GM19193 (cell line): ENCODE results near the gene SH3GL2.

Source experiments
- POLR2A ChIP-seq: IDR thresholded peaks from 4 replicates; pipeline ENCODE4 v1.6.1; 2011; ENCODE audit not compliant: insufficient read depth, insufficient read length; ENCODE audit errors: extremely low read depth

The SH3GL2 gene

GRCh38 chr9:17589771-17590170, 10.9 kb downstream of the SH3GL2 start:
- TF ChIP-seq POLR2A: no peak

GRCh38 chr9:17594961-17595360, 16.1 kb downstream of the SH3GL2 start:
- TF ChIP-seq POLR2A: no peak

- TF ChIP-seq POLR2A: no peak
Measured at GRCh38 chr9:17597977-17598376, 19.1 kb downstream of the SH3GL2 start.

GRCh38 chr9:17600962-17601593, 22.2 kb downstream of the SH3GL2 start:
- TF ChIP-seq POLR2A: no peak

GRCh38 chr9:17604556-17604955, 25.7 kb downstream of the SH3GL2 start:
- no peak for TF ChIP-seq POLR2A

GRCh38 chr9:17609312-17610005, 30.6 kb downstream of the SH3GL2 start:
- TF ChIP-seq POLR2A: no peak

- TF ChIP-seq POLR2A: no peak
Measured at GRCh38 chr9:17611342-17611741, 32.5 kb downstream of the SH3GL2 start.

- TF ChIP-seq POLR2A: no peak
Measured at GRCh38 chr9:17611917-17612316, 33.1 kb downstream of the SH3GL2 start.

- no peak for TF ChIP-seq POLR2A
Measured at GRCh38 chr9:17613758-17614157, 34.9 kb downstream of the SH3GL2 start.

GRCh38 chr9:17614250-17614649, 35.4 kb downstream of the SH3GL2 start:
- TF ChIP-seq POLR2A: no peak

GRCh38 chr9:17614903-17615302, 36.0 kb downstream of the SH3GL2 start:
- no peak for TF ChIP-seq POLR2A

GRCh38 chr9:17622141-17622540, 43.3 kb downstream of the SH3GL2 start:
- TF ChIP-seq POLR2A: no peak

GRCh38 chr9:17622749-17623148, 43.9 kb downstream of the SH3GL2 start:
- no peak for TF ChIP-seq POLR2A

GRCh38 chr9:17623965-17624364, 45.1 kb downstream of the SH3GL2 start:
- no peak for TF ChIP-seq POLR2A

- no peak for TF ChIP-seq POLR2A
Measured at GRCh38 chr9:17624571-17624970, 45.7 kb downstream of the SH3GL2 start.

GRCh38 chr9:17625644-17626388, 47.0 kb downstream of the SH3GL2 start:
- TF ChIP-seq POLR2A: no peak

GRCh38 chr9:17627641-17628040, 48.8 kb downstream of the SH3GL2 start:
- no peak for TF ChIP-seq POLR2A

- TF ChIP-seq POLR2A: no peak
Measured at GRCh38 chr9:17628624-17629023, 49.8 kb downstream of the SH3GL2 start.
